ENCODE results near the gene NCKAP1. TPM values are rescaled to one million over a fixed set of nuclear protein-coding genes. Genes with fewer than 3 reads are reported as not detected.
A peak's percentile ranks its signal among the peaks of the same experiment; 100 is the strongest.

The NCKAP1 gene, protein sequence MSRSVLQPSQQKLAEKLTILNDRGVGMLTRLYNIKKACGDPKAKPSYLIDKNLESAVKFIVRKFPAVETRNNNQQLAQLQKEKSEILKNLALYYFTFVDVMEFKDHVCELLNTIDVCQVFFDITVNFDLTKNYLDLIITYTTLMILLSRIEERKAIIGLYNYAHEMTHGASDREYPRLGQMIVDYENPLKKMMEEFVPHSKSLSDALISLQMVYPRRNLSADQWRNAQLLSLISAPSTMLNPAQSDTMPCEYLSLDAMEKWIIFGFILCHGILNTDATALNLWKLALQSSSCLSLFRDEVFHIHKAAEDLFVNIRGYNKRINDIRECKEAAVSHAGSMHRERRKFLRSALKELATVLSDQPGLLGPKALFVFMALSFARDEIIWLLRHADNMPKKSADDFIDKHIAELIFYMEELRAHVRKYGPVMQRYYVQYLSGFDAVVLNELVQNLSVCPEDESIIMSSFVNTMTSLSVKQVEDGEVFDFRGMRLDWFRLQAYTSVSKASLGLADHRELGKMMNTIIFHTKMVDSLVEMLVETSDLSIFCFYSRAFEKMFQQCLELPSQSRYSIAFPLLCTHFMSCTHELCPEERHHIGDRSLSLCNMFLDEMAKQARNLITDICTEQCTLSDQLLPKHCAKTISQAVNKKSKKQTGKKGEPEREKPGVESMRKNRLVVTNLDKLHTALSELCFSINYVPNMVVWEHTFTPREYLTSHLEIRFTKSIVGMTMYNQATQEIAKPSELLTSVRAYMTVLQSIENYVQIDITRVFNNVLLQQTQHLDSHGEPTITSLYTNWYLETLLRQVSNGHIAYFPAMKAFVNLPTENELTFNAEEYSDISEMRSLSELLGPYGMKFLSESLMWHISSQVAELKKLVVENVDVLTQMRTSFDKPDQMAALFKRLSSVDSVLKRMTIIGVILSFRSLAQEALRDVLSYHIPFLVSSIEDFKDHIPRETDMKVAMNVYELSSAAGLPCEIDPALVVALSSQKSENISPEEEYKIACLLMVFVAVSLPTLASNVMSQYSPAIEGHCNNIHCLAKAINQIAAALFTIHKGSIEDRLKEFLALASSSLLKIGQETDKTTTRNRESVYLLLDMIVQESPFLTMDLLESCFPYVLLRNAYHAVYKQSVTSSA
- 100 to 1,000 TPM; 114 to 144 (median 124) TPM for total RNA-seq

DNA sequence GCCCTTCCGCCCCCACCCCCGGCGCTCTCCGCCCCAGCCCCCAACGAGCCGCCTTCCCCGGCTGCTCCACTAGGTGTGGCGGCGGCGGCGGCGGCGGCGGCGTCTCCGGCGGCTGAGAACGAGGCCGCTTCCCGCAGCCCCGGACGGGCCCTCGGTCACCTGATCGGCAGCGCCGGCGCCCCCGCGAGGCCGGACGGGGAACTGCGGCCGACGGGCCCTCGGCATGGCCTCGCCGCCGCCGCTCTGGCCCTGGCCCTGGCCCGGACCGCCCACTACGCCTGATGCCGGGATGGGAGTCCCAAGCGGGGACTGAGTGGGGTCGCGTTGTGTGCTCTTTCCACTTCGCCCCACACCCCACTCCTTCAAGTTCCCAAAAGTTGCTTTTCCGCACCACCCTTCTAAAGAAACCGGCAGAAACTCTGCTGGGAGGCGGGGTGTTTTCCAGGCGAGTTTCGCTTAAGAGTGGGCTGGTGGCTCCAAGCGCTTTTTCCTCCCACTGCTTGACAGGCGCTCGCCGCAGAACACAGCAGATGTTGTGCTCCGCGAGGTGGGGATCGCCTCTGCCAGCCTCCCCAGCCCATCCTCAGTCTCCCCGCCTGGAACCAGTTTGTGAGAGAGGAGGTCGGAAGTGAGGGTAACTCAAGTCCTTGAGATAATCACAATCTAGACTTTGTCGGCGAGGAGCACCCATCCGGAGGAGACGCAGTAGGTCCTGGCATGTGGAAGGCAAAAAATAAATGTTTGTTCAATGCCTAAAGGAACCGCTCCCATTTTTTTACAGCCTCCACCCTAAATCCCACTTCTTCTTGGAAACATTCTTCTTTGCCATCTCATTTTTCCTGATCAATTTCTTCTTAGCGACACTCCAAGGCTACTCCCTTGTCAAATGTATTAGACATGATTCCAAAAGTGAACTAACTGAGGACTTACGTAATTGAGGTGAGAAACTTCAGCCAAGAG lies at the start of gene NCKAP1:
Gene NCKAP1 (minus strand): TSS at position 117 of the 960 bp plus-strand sequence. CDS start 358 bp downstream, outside the sequence.
- TF ChIP-seq, protein P1, sequence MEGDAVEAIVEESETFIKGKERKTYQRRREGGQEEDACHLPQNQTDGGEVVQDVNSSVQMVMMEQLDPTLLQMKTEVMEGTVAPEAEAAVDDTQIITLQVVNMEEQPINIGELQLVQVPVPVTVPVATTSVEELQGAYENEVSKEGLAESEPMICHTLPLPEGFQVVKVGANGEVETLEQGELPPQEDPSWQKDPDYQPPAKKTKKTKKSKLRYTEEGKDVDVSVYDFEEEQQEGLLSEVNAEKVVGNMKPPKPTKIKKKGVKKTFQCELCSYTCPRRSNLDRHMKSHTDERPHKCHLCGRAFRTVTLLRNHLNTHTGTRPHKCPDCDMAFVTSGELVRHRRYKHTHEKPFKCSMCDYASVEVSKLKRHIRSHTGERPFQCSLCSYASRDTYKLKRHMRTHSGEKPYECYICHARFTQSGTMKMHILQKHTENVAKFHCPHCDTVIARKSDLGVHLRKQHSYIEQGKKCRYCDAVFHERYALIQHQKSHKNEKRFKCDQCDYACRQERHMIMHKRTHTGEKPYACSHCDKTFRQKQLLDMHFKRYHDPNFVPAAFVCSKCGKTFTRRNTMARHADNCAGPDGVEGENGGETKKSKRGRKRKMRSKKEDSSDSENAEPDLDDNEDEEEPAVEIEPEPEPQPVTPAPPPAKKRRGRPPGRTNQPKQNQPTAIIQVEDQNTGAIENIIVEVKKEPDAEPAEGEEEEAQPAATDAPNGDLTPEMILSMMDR (IDR thresholded peaks at IDR 0.05) = peak in 2 of 3 donors; percentile 66 to 98
- ATAC-seq (ENCODE audit: low FRiP score) = peak; percentile 95
- peak; percentile 81 for DNase-seq (ENCODE audit: low spot score)

DNA sequence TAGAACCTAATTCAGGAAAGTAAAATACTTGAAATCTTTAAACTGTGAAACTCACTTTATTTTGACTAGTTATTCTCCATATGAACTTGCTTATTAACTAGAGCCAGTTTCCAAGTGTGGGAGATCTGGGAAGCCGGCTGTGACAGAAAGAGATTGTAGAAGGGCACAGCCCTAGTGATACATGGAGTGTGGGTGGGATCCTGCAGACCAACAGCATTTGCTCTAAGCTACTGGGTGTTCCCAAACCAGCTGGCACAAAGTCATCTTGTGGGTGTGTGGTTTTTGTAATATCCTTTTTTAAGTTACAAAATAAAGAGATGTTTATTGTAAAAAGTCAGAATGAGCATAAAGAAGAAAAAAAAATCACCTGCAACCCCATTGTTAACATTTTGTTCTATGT lies 43.7 kb upstream of the NCKAP1 start:
- TF ChIP-seq, protein P1 (IDR thresholded peaks at IDR 0.05) = no peak
- ATAC-seq (ENCODE audit: low FRiP score) (no peak), DNase-seq (ENCODE audit: low spot score) (no peak)

DNA sequence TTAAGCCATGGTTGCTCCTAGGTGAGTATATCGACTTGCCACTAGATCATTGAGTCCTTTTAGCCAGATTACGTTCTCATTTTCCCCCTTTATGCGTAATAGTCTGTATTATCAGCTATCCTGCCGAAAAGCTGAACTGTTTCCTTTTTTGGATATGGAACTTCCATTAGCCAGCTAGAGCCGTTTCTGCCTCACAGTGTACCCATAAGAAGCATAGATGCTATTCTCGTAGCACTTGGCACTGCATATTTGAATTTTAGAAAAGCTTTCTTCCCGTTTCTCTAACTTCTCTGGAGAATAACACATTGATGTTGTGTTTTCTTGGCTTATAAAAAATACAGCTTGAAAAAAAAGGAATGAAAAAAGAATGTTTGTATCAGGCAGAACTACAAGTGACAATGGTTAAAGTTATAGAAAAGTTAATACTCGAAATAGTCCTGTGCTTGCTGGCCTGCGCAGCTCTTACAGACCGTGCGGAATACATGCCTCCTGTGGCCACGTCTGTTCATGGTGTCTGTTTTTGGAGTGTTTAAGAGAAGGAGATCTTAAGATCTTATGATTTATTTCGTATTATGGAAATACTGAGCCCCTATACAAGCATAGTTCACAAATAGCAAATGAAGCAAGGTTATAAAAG lies 41.0 kb upstream of the NCKAP1 start:
- TF ChIP-seq, protein P1 (IDR thresholded peaks at IDR 0.05) = no peak
- peak; percentile 46 for ATAC-seq (ENCODE audit: low FRiP score)
- no peak for DNase-seq (ENCODE audit: low spot score)

DNA sequence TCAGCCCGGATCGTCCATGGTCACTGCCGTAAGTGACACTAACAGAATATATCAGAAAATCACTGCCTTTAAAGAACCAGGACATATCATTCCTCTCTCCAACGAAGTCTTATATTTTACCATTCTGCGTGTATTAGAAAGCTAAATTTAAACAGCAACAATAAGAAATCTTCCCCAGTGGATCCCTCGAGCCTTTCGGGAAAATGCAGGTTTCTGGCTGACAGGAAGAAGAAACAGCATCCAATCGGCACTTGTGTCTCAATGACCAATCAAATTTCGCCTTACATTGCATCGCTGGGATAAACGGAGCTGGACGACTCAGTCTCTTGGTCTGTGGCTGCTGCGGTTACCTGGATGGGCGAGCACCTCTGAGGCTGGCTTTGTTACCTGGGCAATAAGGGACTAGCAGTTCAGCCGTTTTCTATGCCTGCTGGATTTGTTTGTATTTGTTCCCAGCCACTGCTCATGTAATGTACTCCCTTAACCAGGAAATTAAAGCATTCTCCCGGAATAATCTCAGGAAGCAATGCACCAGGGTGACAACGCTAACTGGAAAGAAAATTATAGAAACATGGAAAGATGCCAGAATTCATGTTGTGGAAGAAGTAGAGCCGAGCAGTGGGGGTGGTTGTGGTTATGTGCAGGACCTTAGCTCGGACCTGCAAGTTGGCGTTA lies 40.3 kb upstream of the NCKAP1 start, which contains the start of gene DUSP19:
Gene DUSP19 (plus strand): TSS at position 284 of the 675 bp plus-strand sequence. CDS start 187 bp downstream, at position 471.
- TF ChIP-seq, protein P1 (IDR thresholded peaks at IDR 0.05) = no peak
- DNase-seq (ENCODE audit: low spot score) = peak; percentile 95
- ATAC-seq (ENCODE audit: low FRiP score) = peak; percentile 94

DNA sequence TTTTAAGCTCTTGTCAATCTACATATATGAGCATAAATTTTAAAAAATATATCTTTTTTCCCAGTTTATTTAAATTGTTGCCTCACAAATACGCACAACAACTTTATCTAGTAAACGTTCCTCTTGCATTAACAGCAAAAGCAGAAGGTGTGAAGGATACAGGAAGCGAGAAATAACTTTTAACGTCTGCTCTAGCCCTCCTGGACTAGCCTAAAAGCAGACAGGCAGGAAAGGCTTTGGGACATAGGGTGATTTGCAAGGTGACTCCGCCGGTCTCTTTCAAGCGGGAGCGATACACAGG lies 39.9 kb upstream of the NCKAP1 start:
- no peak for DNase-seq (ENCODE audit: low spot score)
- TF ChIP-seq, protein P1 (IDR thresholded peaks at IDR 0.05) = no peak
- ATAC-seq (ENCODE audit: low FRiP score) = peak; percentile 41

Measured in omental fat pad (tissue), 4 donors.